ENCODE measurements around the gene GPR45. TPM values are rescaled to one million over a fixed set of nuclear protein-coding genes. Genes with fewer than 3 reads are reported as not detected.

Gene GPR45
- total and polyA plus RNA-seq, 9 of the 15 experiments (the other 6 are each of a cell fraction or from before 2014, with no cell fraction given): not detected

DNA sequence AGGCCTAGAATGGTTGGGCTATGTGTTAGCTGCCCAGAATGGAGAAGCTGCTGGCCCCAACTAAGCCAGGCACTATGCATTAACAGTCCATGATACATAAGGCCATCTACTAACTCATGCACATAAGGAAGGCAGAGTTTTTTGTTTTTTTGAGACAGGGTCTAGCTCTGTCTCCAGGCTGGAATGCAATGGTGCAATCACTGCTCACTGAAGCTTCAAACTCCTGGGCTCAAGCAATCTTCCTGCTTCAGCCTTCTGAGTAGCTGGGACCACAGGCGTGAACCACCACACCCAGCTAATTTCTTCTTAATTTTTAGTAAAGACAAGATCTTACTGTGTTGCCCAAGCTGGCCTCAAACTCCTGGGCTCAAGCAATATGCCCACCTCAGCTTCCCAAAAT lies 37.6 kb downstream of the GPR45 start:
- Histone ChIP-seq H4K20me1 (replicated peaks; ENCODE audit: control insufficient read depth, insufficient read depth, low read length) (no peaks in the 10 kb centered on the region), H3K9ac (ENCODE audit: insufficient read depth in 1 of 2, low read depth in 2 of 2, low read length in 2 of 2) (no peak overlapping the region), H3K9me1 (ENCODE audit: control insufficient read depth, insufficient read depth, low read length) (no peaks in the 10 kb centered on the region), H2AFZ (ENCODE audit: low read depth, low read length) (no peak overlapping the region), H3K4me1 (replicated peaks in 1 of 2; ENCODE audit: control insufficient read depth in 2 of 2, insufficient read depth in 2 of 2, low read length in 2 of 2) (no peaks in the 10 kb centered on the region), H3K27ac (ENCODE audit: extremely low read depth, low read depth, low read length) (no peak overlapping the region), H3K79me2 (ENCODE audit: control insufficient read depth, insufficient read depth, low read length) (no peaks in the 10 kb centered on the region), H3K4me3 (no peak overlapping the region), H3K4me2 (ENCODE audit: insufficient read depth, low read length) (no peak overlapping the region), H3K27me3 (ENCODE audit: control insufficient read depth in 2 of 2, insufficient read depth in 2 of 2, low read length in 2 of 2) (no peaks in the 10 kb centered on the region), H3K9me3 (replicated peaks; ENCODE audit: control insufficient read depth, insufficient read depth, low read depth, low read length) (no peaks in the 10 kb centered on the region), H3K36me3 (ENCODE audit: control insufficient read depth, insufficient read depth, low read length) (peaks cover 89% of the 10 kb centered on the region; the same call in 2 of the 3 replicates)
- TF ChIP-seq, protein P1, sequence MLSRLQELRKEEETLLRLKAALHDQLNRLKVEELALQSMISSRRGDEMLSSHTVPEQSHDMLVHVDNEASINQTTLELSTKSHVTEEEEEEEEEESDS (CRISPR knock-in tag; IDR thresholded peaks at IDR 0.05): no peak
- intact Hi-C loops (cut with micrococcal nuclease) (no loop called here), in situ Hi-C loops (cut with MboI) (no loop called here)
- FAIRE-seq (no peak), DNase-seq (ENCODE audit: extremely low read depth in 1 of 4, low spot score in 3 of 4) (no peak), ATAC-seq (no peak)
- POLR2A ChIA-PET: interaction anchor here (0.7 kb wide), 1 partner anchor 23 kb away, joined by 3 read pairs; no protein-coding TSS in a partner anchor
- CTCF ChIA-PET (ENCODE audit: low intra/inter-chr PET ratio): interaction anchor here (0.6 kb wide), 1 partner anchor 36 kb away, joined by 3 read pairs; no protein-coding TSS in a partner anchor
- BruUV-seq (replicated peaks): no TSS peak
- 100% methylated on average over 1 of the region's 1 CpG for WGBS (ENCODE audit: insufficient coverage, low coverage, missing lambda C conversion rate)

DNA sequence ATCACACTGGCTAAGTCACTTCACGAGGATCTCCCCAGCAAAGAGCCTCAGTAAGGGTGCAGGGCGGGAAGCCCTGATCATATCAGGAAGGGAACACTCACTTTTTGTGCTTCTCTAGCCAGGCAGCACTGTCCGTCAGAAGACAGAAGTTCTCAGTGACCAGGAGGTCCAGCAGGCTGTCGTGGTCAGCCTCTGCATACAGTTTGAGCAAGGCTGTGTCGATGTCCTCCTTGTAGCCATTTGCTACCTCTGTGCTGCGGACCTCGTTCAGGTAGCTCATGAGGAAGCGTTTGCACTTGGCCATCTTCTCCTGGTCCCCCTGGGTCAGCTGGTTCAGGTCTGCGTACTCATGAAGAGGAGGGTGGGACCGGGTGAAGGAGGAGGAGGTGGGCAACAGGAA lies 38.7 kb downstream of the GPR45 start:
- H4K20me1 ChIP-seq (replicated peaks; ENCODE audit: control insufficient read depth, insufficient read depth, low read length): no peaks in the 10 kb centered on the region
- FAIRE-seq (no peak), DNase-seq (ENCODE audit: extremely low read depth in 1 of 4, low spot score in 3 of 4) (no peak), ATAC-seq (no peak)
- no peak overlapping the region for H3K9ac ChIP-seq (ENCODE audit: insufficient read depth in 1 of 2, low read depth in 2 of 2, low read length in 2 of 2)
- no peak overlapping the region for H3K4me3 ChIP-seq
- no peak overlapping the region for H3K27ac ChIP-seq (ENCODE audit: extremely low read depth, low read depth, low read length)
- H3K27me3 ChIP-seq (ENCODE audit: control insufficient read depth in 2 of 2, insufficient read depth in 2 of 2, low read length in 2 of 2): no peaks in the 10 kb centered on the region
- WGBS (ENCODE audit: insufficient coverage, low coverage, missing lambda C conversion rate): 90% methylated on average over 10 of the region's 10 CpGs
- H2AFZ ChIP-seq (ENCODE audit: low read depth, low read length): no peak overlapping the region
- BruUV-seq (replicated peaks): no TSS peak
- no peak overlapping the region for H3K4me2 ChIP-seq (ENCODE audit: insufficient read depth, low read length)
- H3K79me2 ChIP-seq (ENCODE audit: control insufficient read depth, insufficient read depth, low read length): no peaks in the 10 kb centered on the region
- H3K9me1 ChIP-seq (ENCODE audit: control insufficient read depth, insufficient read depth, low read length): no peaks in the 10 kb centered on the region
- CTCF ChIA-PET (ENCODE audit: low intra/inter-chr PET ratio): no interaction called here
- no peaks in the 10 kb centered on the region for H3K4me1 ChIP-seq (replicated peaks in 1 of 2; ENCODE audit: control insufficient read depth in 2 of 2, insufficient read depth in 2 of 2, low read length in 2 of 2)
- intact Hi-C loops (cut with micrococcal nuclease) (no loop called here), in situ Hi-C loops (cut with MboI) (no loop called here)
- TF ChIP-seq HLTF (IDR thresholded peaks at IDR 0.05) (no peak), CBFA2T3 (IDR thresholded peaks at IDR 0.05) (no peak), TAF7 (tag; IDR thresholded peaks at IDR 0.05) (no peak), STAT5B (CRISPR knock-in tag; IDR thresholded peaks at IDR 0.05) (no peak), SMAD2 (IDR thresholded peaks at IDR 0.05; ENCODE audit: low read depth, low read length) (no peak), NFE2L1 (tag; IDR thresholded peaks at IDR 0.05; ENCODE audit: borderline replicate concordance, low read depth) (no peak), RAD51 (IDR thresholded peaks at IDR 0.05; ENCODE audit: borderline replicate concordance, low read depth) (no peak), ZNF75A (CRISPR knock-in tag; IDR thresholded peaks at IDR 0.05) (no peak)
- POLR2A ChIA-PET: no interaction called here
- H3K9me3 ChIP-seq (replicated peaks; ENCODE audit: control insufficient read depth, insufficient read depth, low read depth, low read length): no peaks in the 10 kb centered on the region
- peaks cover 89% of the 10 kb centered on the region; the same call in 2 of the 3 replicates for H3K36me3 ChIP-seq (ENCODE audit: control insufficient read depth, insufficient read depth, low read length)

Measured in K562 (cell line).